ENCODE measurements around the gene KRTAP2-4. TPM values are rescaled to one million over a fixed set of nuclear protein-coding genes. Genes with fewer than 3 reads are reported as not detected.
"Not testable (repeated sequence)": the region's sequence is repeated elsewhere in the genome, so short reads cannot be mapped to it uniquely, and the experiment has no call there.

KRTAP2-4 gene
- total and polyA plus RNA-seq, 8 donors: not detected

GRCh38 chr17:41058741-41059140 is 6.9 kb downstream of the KRTAP2-4 start:
- H3K4me1 ChIP-seq: no peaks in the 10 kb centered on the region
- no peak for ATAC-seq
- H3K27me3 ChIP-seq: peaks cover 0 to 10% (median 3%) of the 10 kb centered on the region in 4 donors
- H3K4me3 ChIP-seq: no peak overlapping the region
- no peaks in the 10 kb centered on the region for H3K36me3 ChIP-seq
- H3K9me3 ChIP-seq: no peaks in the 10 kb centered on the region
- no peak for TF ChIP-seq CTCF (IDR thresholded peaks at IDR 0.05)
- no peak for FAIRE-seq
- whole genome bisulfite sequencing, 2 donors: 67 to 86% methylated on average over 5 of the region's 5 CpGs
- no peak for DNase-seq
- no peak overlapping the region for H3K27ac ChIP-seq
- intact Hi-C loops (cut with DNase I): no loop called here

GRCh38 chr17:41057547-41057946 is 8.1 kb downstream of the KRTAP2-4 start:
- H3K4me3 ChIP-seq: no peak overlapping the region
- no peaks in the 10 kb centered on the region for H3K9me3 ChIP-seq
- DNase-seq: no peak
- H3K36me3 ChIP-seq: no peaks in the 10 kb centered on the region
- FAIRE-seq: no peak
- peaks cover 0 to 10% (median 3%) of the 10 kb centered on the region in 4 donors for H3K27me3 ChIP-seq
- no peak for TF ChIP-seq CTCF (IDR thresholded peaks at IDR 0.05)
- no peak for ATAC-seq
- 88 to 93% methylated on average over 1 of the region's 1 CpG for WGBS, 2 donors
- no peaks in the 10 kb centered on the region for H3K4me1 ChIP-seq
- intact Hi-C loops (cut with DNase I): no loop called here
- H3K27ac ChIP-seq: no peak overlapping the region

- H3K4me1 ChIP-seq; DNase-seq; H3K27me3 ChIP-seq; FAIRE-seq; H3K36me3 ChIP-seq; ATAC-seq; H3K27ac ChIP-seq; intact Hi-C loops (cut with DNase I); H3K9me3 ChIP-seq; H3K4me3 ChIP-seq: not testable (repeated sequence)
- WGBS, 2 donors: 29 to 30% methylated on average over 1 of the region's 6 CpGs
Observed at GRCh38 chr17:41055130-41055529, 10.5 kb downstream of the KRTAP2-4 start, which contains the start of gene KRTAP2-2. KRTAP2-2 (minus strand) TSS chr17:41055230; CDS start chr17:41055211, 19 bp downstream.

GRCh38 chr17:41054556-41054955 is 11.1 kb downstream of the KRTAP2-4 start:
- 54 to 58% methylated on average over 7 to 9 of the region's 9 CpGs for WGBS, 2 donors

GRCh38 chr17:41054025-41054424 is 11.7 kb downstream of the KRTAP2-4 start:
- WGBS, 2 donors: 68% methylated on average over 4 of the region's 4 CpGs
- H3K36me3 ChIP-seq: no peaks in the 10 kb centered on the region
- FAIRE-seq (no peak), DNase-seq (no peak), ATAC-seq (no peak)
- H3K4me1 ChIP-seq: no peaks in the 10 kb centered on the region
- H3K9me3 ChIP-seq: no peaks in the 10 kb centered on the region
- no peak overlapping the region for H3K4me3 ChIP-seq
- no peak for TF ChIP-seq CTCF (IDR thresholded peaks at IDR 0.05)
- peaks cover 0 to 6% (median 3%) of the 10 kb centered on the region in 4 donors for H3K27me3 ChIP-seq
- H3K27ac ChIP-seq: no peak overlapping the region
- intact Hi-C loops (cut with DNase I): no loop called here

More at GRCh38 chr17:41054556-41054955, 11.1 kb downstream of the KRTAP2-4 start:
- H3K4me1 ChIP-seq; H3K27ac ChIP-seq; intact Hi-C loops (cut with DNase I); H3K36me3 ChIP-seq; H3K9me3 ChIP-seq; DNase-seq; H3K4me3 ChIP-seq; ATAC-seq; FAIRE-seq; H3K27me3 ChIP-seq: not testable (repeated sequence)

GRCh38 chr17:41052566-41052965 is 13.1 kb downstream of the KRTAP2-4 start:
- FAIRE-seq (no peak), DNase-seq (no peak), ATAC-seq (no peak)
- Histone ChIP-seq H3K27me3 (peaks cover 0 to 7% (median 0%) of the 10 kb centered on the region in 4 donors), H3K27ac (no peak overlapping the region), H3K9me3 (no peaks in the 10 kb centered on the region), H3K36me3 (no peaks in the 10 kb centered on the region), H3K4me3 (no peak overlapping the region), H3K4me1 (no peaks in the 10 kb centered on the region)
- TF ChIP-seq CTCF (IDR thresholded peaks at IDR 0.05): no peak
- intact Hi-C loops (cut with DNase I): no loop called here

Data from pancreas (tissue), 10 donors.